SK-N-SH treated with all-trans-retinoic acid at 6 μM for 48 hours (cell line): ENCODE results near the gene SMG9.

Experiments used
- BACH2 ChIP-seq: fragments of 250-450 bp; sonication (Bioruptor Pico); IDR thresholded peaks from 2 replicates; pipeline ENCODE4 v1.9.0; 2021; ENCODE audit warnings: mild to moderate bottlenecking, borderline replicate concordance
- CSRNP3 ChIP-seq: fragments of 250-450 bp; sonication (Bioruptor Pico); IDR thresholded peaks from 2 replicates; pipeline ENCODE4 v1.5.1; 2021; ENCODE audit warnings: mild to moderate bottlenecking, moderate library complexity
- PATZ1 ChIP-seq: fragments of 250-450 bp; sonication (Bioruptor Pico); IDR thresholded peaks from 2 replicates; pipeline ENCODE4 v1.8.0; 2020; ENCODE audit warnings: mild to moderate bottlenecking, moderate library complexity, borderline replicate concordance
- PPARA ChIP-seq: fragments of 250-450 bp; sonication (Bioruptor Pico); IDR thresholded peaks from 2 replicates; pipeline ENCODE4 v1.5.0; 2020; ENCODE audit warnings: mild to moderate bottlenecking, borderline replicate concordance
- SNAI2 ChIP-seq: fragments of 250-450 bp; sonication (Bioruptor Pico); IDR thresholded peaks from 2 replicates; pipeline ENCODE4 v1.5.0; 2020; ENCODE audit warnings: mild to moderate bottlenecking, moderate library complexity

- TF ChIP-seq SNAI2 = no peak
- no peak for TF ChIP-seq PATZ1
- no peak for TF ChIP-seq BACH2 (CRISPR knock-in tag)
- no peak for TF ChIP-seq CSRNP3 (CRISPR knock-in tag)
- no peak for TF ChIP-seq PPARA
Observed at GRCh38 chr19:43683905-43684304, 70.9 kb downstream of the SMG9 start.
